Coronary artery (tissue), 2 donors: ENCODE results near the gene TBL1X.

Experiments used
- DNase-seq: peaks from one replicate; pipeline ENCODE4 v3.0.0-alpha.2; 2017; ENCODE audit warnings: low spot score
- H3K27ac ChIP-seq, 2 donors: fragments of 200-600 bp; sonication (generic); one replicate each; pipeline ENCODE4 v1.5.1; 2016 to 2019
- H3K4me3 ChIP-seq: fragments of 200-600 bp; sonication (generic); 2 replicates; pipeline ENCODE4 v1.5.1; 2016; ENCODE audit warnings: mild to moderate bottlenecking, moderate library complexity
- CTCF ChIP-seq: fragments of 200-600 bp; sonication (generic); IDR thresholded peaks from one replicate; pipeline ENCODE4 v1.5.1; 2019; ENCODE audit warnings: antibody characterized with exemption

Gene TBL1X

GRCh38 chrX:9678215-9678965, 213.5 kb downstream of the TBL1X start:
- DNase-seq, result no peak
- TF ChIP-seq CTCF, result no peak
- no peak overlapping the region for H3K27ac ChIP-seq
- H3K4me3 ChIP-seq, result no peak overlapping the region

GRCh38 chrX:9681011-9681410, 216.2 kb downstream of the TBL1X start:
- DNase-seq, result no peak
- no peak overlapping the region for H3K27ac ChIP-seq
- TF ChIP-seq CTCF, result no peak
- H3K4me3 ChIP-seq, result no peak overlapping the region

GRCh38 chrX:9681422-9681821, 216.6 kb downstream of the TBL1X start:
- DNase-seq, result no peak
- no peak overlapping the region for H3K4me3 ChIP-seq
- TF ChIP-seq CTCF, result no peak

GRCh38 chrX:9682456-9682855, 217.6 kb downstream of the TBL1X start:
- DNase-seq, result no peak
- no peak for TF ChIP-seq CTCF
- Histone ChIP-seq H3K27ac (no peak overlapping the region), H3K4me3 (no peak overlapping the region)

More at GRCh38 chrX:9681422-9681821, 216.6 kb downstream of the TBL1X start:
- H3K27ac ChIP-seq, result no peak overlapping the region

GRCh38 chrX:9682861-9683260, 218.0 kb downstream of the TBL1X start:
- DNase-seq, result no peak
- Histone ChIP-seq H3K4me3 (no peak overlapping the region), H3K27ac (no peak overlapping the region)
- TF ChIP-seq CTCF, result no peak

- DNase-seq, result no peak
- no peak overlapping the region for H3K27ac ChIP-seq
- no peak for TF ChIP-seq CTCF
- no peak overlapping the region for H3K4me3 ChIP-seq
Observed at GRCh38 chrX:9683350-9683749, 218.5 kb downstream of the TBL1X start.

GRCh38 chrX:9687899-9688298, 223.0 kb downstream of the TBL1X start:
- no peak overlapping the region for H3K27ac ChIP-seq
- TF ChIP-seq CTCF, result no peak
- no peak for DNase-seq
- H3K4me3 ChIP-seq, result no peak overlapping the region
